Stimulated activated CD8-positive, alpha-beta memory T cell treated with anti-CD3 and anti-CD28 coated beads, Interleukin-7, amount 100 ng/mL, for 1 hour (primary cell): Measurements from ENCODE around the gene ATP2A3.

ENCODE experiments used
- DNase-seq, 2 donors: peaks; one replicate each; pipeline ENCODE4 v3.0.0-alpha.2; 2020; ENCODE audit warnings: low read depth in 2 of 2

Gene ATP2A3

DNA sequence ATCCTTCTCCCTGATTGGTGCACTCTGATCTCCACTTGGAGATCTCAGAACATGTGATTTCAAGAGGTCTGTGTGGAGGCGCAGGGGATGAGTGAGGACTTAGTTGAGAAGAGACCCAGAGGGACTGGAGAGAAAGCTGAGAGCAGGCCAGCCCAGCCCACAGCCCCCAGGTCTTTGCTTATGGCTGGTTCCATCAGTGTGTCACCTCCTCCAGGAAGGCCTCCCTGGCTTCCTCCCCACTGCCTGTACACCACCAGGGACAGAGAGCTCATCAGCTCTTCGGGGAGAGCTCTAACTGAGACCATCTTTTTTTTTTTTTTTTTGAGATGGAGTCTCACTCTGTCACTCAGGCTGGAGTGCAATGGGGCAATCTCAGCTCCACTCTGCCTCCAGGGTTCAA, 51.4 kb downstream of the ATP2A3 start:
- DNase-seq, result no peak

DNA sequence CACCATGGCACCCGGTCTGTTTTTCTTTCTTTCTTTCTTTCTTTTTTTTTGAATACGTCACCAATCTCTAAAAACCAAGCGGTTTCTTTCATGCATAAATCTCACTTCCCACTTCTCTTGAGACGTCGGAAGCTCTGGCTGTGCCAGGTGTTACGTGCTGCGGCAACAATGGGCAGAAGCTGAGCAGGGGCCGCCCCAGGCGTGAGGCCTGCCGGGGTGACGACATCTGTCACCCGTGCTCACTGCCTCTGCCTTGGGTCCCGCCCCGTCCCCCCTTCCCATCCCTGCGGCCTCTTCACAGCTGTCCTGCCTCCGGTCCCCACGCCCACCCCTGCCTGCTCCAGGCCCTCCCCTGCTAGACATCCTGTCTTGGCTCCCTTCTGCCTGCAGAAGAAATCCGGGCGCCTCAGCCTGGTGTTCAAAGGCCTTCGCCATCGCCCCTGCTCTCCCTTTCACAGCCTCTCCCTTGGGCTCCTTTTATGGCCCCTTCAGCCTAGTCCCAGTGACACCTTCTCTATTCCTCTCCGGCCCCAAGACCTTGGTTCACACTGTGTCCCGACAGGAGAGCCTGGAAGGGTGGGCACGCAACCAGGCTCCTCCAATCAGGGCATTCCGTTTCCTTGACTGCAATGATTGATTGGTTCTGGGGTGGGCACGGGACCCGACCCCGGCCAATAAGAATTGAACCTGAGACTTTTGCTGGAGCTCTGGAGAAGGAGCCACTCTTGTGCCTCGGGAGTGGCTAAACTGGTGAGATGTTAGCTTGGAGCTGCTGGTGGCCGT, 52.8 kb downstream of the ATP2A3 start:
- DNase-seq, result no peak

DNA sequence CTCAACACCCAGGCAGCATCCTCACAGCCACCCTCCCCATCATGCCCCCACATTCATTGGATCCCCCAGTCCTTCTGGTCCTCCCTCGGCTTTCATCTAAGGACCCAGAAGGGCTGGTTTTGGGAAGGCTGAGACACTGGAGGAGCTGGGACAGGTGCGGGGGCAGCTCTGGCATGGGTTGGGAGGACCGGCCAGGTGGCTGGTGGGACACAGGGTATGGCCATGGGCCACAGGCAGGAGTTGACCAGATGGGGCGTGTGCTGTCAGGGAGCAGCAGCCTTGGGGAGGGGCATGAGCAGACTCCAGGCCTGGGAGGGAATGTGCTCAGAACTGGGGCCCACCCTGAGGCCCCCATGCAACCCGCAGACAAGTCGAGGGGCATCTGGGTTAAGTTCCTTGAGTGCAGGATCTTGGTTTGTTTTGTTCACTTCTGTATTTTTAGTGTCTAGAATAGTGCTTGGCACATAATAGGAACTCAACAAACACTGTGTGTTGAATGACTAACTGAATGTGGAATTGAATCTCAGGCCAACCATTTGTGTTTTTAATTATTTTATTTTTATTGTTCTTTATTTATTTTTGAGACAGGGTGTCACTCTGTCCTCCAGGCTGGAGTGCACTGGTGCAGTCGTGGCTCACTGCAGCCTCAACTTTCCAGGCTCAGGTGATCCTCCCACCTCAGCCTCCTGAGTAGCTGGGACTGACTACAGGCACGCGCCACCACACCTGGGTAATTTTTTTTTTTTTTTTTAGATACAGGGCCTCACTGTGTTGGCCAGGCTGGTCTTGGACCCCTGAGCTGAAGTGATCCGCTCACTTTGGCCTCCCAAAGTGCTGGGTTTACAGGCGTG, 53.6 kb downstream of the ATP2A3 start:
- no peak for DNase-seq

DNA sequence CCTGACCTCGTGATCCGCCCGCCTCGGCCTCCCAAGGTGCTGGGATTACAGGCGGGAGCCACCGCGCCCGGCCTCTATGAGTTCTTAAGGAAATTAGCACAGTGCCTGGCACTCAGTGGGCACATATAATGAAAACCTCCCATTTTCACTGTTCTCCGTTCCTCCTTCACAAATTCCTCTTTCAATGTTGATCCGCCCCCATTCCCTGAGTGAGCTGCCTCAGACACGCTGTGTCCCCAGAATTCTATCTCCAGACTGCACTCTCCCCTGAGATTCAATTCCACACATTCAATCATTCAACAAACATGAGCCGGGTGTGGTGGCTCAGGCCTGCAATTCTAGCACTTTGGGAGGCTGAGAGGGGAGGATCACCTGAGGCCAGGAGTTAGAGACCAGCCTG, 55.0 kb downstream of the ATP2A3 start:
- no peak for DNase-seq

DNA sequence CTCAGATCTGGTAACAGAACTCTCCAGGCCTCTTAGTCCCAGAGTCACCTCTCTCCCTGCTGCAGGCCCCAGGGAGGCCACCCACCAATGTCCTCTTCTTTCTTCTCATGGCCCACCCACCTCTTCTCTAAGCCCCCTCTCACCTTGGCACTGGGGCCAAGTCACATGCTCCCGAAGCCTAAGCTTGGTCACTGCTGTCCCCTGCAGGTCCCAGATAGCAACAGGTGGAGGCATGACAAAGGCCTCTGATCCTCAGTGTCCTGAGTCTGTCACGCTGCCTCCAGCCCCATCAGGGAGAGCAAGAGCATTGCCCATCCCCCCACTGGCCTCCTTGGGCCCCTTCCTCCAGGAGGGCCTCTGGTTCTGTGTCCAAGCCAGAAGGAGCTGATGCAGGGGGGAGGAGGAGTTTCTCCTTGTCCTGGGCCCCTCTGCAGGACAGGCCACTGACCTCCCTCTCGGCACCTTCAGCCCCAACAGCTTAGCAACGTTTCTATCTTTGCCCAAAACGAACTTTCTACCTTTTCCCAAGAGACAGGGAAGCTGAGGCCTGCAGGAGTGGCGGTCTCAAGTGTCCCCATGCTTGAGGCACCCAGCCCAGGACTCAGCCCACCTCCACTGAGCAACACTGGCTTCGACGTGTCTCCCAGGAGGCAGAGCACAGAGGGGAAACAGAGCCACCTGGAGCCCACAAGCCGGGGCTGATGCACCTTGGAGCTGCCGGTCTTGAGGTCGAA, 56.6 kb downstream of the ATP2A3 start:
- DNase-seq, result no peak

DNA sequence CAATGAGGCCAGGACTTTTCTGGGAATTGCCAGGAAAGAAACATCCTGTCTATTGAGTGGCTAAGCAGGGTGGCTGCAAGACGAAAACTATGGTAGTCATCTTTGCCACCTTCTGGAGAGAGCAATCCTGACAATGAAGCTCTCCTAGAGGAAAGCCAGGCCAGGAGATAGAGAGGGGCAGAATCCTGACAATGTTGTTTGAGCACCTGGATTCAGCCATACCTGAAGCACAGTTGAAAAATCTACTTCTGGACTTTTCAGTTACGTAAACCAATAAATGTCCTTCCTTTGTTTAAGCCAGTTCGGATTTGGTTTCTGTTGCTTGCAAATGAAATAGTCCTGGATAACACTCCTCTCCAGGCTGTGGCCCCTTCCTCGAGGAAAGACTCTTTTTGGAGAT, 57.4 kb downstream of the ATP2A3 start:
- no peak for DNase-seq

DNA sequence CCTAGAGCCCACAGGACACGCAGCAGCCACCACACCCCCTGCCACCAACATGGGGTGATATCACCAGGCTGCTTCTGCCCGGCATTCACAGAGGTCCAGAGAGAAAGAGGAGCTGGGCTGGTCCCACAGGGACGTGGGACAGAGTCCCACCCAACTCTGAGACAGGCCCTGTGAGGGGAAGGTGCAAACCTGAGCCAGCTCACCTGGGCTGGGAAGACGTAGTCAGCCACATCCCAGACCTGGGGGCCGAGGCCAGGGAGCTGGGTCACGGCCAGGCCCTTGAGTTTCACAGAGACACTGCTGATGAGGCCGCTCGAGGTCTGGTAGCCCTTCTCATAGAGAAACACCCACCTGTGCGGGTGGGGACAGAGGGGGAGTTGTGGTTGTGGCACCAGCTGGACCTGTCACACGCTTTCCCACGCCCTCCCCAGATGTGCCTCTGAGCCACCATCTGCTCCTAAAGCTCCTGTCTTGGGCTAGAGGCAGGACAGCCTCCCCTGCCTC, 59.2 kb downstream of the ATP2A3 start:
- no peak for DNase-seq

DNA sequence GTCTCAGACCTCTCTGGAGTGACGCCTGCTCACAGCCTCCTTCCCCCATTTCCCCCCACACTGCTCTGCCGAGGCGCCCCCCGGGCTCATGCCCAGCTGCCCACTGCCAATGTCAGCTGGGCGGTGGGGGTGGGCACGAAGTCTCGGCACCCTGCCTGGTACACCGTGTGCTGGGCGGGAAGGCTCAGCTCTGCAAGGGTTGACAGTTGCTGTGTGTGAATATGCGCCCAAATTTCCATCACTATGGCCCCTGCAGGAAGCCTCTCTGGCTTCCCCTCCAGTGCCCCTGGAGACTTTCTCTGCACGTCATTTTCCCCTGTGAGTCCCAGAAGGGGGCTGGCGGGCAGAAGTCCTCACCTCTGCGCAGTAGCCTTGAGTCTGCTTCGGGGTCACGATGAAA, 59.7 kb downstream of the ATP2A3 start:
- DNase-seq, result no peak

DNA sequence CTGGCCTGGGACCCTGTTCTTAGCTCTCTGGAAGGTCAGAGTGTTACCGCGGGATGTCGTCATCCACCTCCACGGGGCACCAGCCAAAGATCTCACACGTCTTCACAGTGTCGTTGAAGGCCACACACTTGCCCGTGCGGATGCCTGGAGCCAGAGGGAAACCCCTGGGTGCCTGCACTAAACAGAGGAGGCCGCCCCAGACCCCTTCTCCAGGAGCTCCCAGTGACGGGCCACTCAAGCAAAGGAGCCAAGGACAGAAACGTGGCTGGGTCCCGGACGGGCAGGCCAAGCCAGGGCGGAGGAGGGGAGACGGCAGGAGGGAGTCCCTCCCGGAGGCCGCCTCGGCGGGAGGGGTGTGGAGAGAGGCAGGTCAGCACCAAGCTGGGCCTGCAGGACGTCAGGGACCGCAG, 60.4 kb downstream of the ATP2A3 start:
- no peak for DNase-seq

DNA sequence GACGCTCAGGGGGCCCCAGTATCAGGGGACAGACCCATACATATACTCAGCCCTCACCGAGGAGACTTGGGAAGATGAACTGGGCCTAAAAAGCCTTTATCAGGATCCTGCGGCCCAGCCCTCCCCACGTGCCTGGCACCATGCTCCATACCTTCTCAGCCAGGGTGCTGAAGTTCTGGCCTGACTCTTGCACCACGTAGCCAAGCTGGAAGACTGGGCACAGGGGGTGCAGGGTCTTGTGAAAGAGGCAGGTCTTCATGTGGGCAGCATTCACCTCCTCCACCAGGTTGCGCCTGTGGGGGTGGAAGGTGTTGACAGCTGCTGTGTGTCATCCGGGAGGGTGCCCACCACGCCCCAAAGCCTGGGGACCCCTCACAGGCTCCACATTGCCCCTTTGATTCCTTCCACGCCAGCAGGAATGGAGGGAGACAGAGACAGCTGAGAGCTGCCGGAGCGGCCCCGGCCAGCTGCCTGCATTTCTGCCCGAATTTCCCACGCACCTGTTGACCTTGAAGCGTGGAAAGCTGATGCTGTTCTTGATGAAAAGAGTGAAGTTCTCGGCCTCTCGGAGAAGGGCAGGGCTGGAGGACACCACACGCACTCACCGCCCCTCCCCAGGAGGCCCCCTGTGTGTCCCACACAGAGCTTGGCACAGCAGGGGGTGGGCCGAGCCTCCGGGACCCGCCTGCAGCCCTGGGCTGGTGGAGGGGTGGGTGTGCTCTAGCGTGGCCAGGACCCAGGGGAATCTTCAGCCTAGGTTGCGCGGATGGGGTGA, 61.0 kb downstream of the ATP2A3 start:
- no peak for DNase-seq

DNA sequence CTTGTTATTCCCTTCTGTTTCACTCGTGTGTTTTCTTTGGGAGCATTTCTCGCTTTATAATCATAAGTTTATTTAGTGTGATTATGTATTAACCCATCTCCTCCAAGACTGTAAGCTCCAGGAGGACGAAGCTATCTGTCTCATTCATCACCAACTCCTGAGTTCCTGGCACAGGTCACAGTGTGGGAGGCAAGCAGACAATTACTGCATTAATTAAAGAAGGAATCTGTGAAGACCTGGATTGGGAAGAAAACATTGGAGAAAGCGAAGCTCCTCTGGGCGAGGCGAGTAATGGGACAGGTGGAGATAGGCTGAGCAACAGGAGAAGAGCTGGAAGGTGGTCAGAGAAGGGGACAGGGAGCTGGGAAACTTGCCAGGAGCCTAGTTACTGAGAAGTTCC, 63.6 kb downstream of the ATP2A3 start:
- DNase-seq, result no peak

DNA sequence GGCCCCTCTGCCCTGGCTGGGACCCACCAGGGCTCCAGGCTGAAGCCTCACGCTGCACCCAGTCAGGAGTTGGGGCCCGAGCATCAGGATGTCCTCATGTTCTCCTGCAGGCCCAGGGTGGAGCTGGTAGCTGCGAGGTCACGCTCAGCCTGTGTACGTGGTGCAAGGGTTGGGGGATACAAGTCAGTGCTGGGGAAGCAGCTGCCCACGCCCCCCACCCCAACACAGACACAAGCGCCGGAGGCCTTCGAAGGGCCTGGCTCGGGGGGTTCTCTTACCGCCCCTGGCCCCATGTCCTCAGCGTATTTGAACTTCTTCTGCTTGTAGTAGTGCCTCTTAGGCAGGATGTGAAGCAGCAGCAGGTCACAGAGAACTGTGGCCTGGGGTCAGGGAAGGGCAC, 66.5 kb downstream of the ATP2A3 start:
- DNase-seq, result no peak

DNA sequence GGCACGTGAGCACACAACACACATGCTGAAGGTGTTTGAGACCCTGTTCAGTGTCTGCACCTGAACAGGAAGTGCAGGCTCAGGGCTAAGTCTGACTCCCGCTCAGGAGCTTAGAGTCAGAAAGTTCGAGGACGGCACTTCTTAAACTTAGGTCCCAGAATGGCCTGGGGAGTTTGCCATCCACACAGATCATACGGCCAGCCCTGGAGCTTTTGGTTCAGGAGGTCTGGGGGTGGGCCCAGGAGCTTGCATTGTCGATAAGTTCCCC, 67.3 kb downstream of the ATP2A3 start:
- no peak for DNase-seq

DNA sequence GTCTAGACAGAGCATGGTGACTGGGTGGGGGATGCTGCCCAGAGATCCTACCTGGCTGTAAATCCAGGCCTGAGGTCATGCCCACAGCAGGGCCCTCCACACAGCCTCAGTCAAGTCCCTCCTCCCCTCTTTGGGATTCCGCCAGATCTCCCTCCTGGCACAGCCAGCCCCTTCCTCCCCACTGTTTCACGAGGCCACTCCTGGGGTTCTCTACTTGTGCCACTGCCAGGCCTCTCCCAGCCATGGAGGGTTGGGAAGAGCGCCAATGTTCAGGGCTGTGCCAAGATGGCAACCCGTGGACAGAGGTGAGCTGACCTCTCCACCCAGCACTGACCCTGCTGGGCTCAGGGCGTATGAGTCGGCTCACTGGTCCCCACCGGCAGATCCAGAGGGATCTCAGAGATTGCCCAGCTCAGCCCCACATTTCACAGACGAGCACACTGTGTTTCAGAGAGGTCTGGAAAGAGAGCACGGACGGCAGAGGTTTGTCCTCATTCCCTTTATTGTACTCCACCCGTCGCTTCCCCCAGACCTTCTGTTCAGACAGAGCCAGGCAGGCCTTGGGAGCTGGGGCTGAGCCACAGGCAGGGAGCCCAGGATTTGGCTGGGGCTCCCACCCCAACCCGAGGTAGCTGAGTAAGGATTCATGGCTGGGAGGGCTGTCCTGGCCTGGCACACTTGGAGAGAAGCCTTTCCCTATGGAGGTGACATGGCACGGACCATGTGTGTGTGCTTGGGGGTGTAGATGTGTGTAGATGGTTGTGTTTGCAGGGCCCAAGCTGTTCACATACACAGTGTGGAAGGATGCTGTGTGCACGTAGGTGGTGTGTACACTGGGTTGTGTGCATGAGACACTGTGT, 67.9 kb downstream of the ATP2A3 start:
- DNase-seq, result no peak

DNA sequence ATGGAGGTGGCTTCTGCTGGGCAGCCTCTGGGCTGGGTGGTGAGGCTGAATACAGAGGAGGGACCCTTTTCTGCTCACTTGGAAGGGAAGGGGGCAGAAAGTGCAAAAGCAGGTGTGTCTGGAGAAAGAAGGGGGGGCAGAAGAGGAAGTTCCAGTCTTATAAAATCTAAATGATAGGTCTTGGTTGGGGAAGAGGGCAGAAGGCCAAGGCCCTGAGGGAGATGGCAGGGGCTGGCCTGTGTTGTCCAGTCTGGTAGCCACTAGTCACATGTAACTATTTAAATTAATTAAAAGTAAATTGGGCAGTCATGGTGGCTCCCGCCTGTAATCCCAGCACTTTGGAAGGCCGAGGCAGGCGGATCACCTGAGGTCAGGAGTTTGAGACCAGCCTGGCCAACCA, 68.9 kb downstream of the ATP2A3 start:
- DNase-seq, result no peak

DNA sequence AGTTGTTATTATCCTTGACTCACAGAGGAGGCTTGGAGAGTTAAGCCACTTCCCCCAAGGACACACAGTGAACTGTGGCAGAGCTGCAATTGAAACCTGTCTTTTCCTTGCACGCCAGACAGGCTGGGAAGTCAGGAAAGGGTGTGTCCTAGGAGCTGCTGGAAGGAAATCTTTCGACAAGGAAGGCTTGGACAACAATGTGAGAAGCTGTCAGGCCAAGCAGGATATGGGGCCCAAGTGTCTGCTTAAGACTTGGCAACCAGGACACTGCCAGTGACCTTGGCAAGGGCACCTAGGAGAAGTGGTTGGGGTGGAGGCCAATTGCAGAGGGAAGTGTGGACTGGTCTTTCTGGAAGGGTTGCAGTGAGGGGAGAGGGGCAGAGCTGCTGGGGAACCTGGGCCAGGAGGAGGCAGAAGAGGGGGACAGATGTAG, 69.3 kb downstream of the ATP2A3 start:
- no peak for DNase-seq

DNA sequence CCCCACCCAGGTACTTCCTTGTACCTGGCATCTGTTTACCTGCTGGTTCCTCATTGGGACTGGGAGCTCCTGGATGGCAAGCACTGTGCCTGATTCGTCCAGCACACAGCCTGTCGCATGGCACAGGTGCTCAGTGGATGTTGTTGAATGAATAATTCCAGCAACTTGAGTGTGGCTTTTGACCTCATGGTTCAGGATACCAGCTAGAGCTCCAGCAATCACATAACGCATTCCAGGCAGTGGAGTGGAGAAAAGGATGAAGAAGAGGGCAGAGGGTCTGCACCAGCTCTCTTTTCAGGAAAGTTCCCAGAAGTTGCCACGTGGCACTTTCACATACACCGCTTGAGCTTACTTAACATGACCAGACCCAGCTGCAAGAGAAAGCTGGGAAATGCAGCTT, 70.0 kb downstream of the ATP2A3 start:
- DNase-seq, result no peak

DNA sequence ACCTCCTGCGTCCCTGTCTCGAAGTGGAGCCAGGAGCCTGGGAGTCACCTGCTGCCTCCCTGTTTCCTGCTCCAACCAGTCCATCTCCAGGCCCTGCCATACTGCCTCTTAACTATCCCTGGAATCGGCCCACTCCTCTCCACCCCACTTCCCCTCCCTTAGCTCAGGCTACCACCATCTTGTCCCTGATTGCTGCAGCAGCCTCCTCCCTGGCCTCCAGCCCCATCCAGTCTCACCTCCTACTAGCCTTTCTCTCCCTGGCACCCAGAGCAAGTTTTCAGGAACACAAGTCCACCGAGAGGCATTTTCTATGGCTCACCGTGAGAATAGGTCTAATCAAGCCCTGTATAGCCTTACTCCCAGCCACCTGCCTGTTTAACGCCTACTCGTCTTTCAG, 70.5 kb downstream of the ATP2A3 start:
- DNase-seq, result no peak

DNA sequence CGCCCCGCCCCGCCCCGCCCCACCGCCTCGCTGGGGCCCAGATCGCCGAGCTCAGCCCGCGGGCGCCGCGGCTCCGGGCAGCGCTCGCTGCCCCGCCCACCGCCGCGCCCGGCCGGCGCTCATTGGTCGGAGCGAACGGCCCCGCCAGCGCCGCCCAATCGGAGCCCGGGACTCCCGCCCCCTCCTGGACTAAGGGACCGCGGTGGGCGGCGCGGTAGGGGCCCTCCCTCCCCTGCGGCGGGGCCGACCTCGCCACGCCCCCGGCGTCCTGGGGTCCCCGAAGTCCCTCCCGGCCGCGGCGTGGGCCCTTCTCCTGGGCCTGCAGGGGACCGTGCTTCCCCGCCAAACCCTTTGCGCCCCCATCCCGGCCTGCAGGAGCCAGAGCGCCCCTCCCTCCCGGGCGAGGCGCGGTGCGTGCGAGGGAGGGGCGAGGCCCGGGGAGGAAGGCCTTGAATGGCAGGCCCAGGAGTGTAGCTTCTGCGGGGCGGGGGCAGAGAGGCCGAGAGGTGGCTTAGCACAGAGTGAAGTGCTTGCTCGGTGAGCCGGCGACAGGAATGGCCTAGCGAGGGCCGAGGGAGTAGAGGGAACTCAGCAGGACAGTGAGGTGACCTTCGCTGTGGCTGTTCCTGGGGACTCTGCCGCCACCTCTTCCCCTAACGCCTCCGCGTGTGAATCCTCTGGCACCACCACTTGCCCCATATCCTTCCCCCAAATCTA, 71.1 kb downstream of the ATP2A3 start, which contains the start of gene CAMKK1:
TSS of gene CAMKK1 (minus strand) at position 51 of the 717 bp plus-strand sequence. CDS start 7,366 bp downstream, outside the sequence.
- DNase-seq, result peak; percentile 72 to 75
